Vagina (tissue), 2 donors: ENCODE data around the gene UBE2N.

Experiments used
- POLR2A ChIP-seq, 2 donors: fragments of 450-650 bp; IDR thresholded peaks; one replicate each; pipeline ENCODE4 v1.6.1; 2017; ENCODE audit warnings: antibody characterized with exemption in 2 of 2, mild to moderate bottlenecking in 2 of 2, moderate library complexity in 2 of 2
- POLR2AphosphoS5 ChIP-seq, 2 donors: sonication (generic); formaldehyde crosslinking; IDR thresholded peaks; one replicate each; pipeline ENCODE4 v1.9.0; 2017; ENCODE audit warnings: antibody characterized with exemption in 2 of 2, mild to moderate bottlenecking in 2 of 2, low read depth in 1 of 2; ENCODE audit not compliant: insufficient read depth in 1 of 2
- TF ChIP-seq, protein P1 (sequence below), 3 experiments: fragments of 450-650 bp in 2 of 3; fragments of 200-600 bp in 1 of 3; sonication (generic) in 1 of 3; IDR thresholded peaks; one replicate each; pipeline ENCODE4 v1.5.1; 2017 to 2019; ENCODE audit warnings: antibody characterized with exemption in 3 of 3, mild to moderate bottlenecking in 2 of 3, moderate library complexity in 2 of 3

DNA sequence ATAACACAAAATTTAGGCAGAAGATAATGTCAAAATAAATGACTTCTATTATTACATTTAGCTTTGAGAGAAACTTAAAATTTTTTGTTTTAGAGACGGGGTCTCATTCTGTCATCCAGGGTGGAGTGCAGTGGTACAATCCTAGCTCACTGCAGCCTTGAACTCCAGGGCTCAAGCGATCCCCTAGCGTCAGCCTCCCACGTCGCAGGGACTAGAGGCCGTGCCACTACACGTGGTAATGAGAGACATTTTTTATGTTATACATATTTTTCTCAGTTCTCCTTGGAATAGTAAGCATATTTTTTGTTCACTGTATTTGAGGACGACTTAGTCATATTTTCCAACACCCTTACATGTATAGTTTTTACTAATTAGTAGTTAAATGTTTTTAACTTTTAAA, 85.5 kb downstream of the UBE2N start:
- TF ChIP-seq, protein P1, sequence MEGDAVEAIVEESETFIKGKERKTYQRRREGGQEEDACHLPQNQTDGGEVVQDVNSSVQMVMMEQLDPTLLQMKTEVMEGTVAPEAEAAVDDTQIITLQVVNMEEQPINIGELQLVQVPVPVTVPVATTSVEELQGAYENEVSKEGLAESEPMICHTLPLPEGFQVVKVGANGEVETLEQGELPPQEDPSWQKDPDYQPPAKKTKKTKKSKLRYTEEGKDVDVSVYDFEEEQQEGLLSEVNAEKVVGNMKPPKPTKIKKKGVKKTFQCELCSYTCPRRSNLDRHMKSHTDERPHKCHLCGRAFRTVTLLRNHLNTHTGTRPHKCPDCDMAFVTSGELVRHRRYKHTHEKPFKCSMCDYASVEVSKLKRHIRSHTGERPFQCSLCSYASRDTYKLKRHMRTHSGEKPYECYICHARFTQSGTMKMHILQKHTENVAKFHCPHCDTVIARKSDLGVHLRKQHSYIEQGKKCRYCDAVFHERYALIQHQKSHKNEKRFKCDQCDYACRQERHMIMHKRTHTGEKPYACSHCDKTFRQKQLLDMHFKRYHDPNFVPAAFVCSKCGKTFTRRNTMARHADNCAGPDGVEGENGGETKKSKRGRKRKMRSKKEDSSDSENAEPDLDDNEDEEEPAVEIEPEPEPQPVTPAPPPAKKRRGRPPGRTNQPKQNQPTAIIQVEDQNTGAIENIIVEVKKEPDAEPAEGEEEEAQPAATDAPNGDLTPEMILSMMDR (IDR thresholded peaks at IDR 0.05): no peak
- no peak for TF ChIP-seq POLR2A (IDR thresholded peaks at IDR 0.05)
- no peak for TF ChIP-seq POLR2AphosphoS5 (IDR thresholded peaks at IDR 0.05; ENCODE audit: insufficient read depth in 1 of 2, low read depth in 1 of 2)
